ENCODE data around the gene TMX4. TPM values are rescaled to one million over a fixed set of nuclear protein-coding genes. Genes with fewer than 3 reads are reported as not detected.

The TMX4 gene
- total RNA-seq, 1 donor from 2014 or later, result 42.3 TPM

GRCh38 chr20:8019998-8020247, 362 bp upstream of the TMX4 start:
- intact Hi-C loops (cut with micrococcal nuclease), result loop anchor here (1.0 to 5.0 kb wide), 5 partner anchors 23 to 642 kb away; partner anchors contain the start of gene PLCB1

DNA sequence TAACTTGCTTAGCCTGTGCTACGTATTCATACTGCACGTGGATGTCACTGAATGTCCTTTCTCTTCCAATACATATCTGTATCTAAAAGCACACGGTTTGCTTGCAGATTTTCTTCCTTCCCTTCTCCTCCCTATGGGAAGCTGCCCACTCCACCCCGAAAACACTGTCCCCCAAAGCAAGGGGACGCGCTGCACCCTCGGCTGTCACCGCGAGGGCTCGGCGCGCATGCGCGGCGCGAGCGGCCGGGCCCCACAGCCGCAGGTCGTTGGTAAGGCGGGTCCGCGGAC, 659 bp downstream of the TMX4 start:
- intact Hi-C loops (cut with micrococcal nuclease), result loop anchor here (1.0 to 5.0 kb wide), 3 partner anchors 24 to 643 kb away; no protein-coding TSS in a partner anchor

DNA sequence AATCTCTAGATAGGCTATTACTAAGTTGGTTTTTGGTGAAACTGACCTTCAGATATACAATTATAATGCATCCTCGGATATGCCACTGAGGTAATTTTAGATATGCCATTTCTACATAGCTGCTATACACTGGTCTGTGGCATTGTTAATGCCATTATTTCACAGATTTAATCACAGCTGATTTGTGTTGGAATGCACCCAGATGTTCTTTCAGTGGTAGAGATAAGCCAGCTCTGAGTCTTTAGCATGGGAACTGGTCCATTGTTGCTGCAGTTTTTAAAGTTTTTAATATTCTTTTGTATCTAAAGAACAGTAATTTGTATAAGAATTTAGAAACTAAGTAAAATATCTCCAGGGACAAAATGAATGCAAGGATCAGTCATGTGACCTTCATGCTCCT, 6.8 kb downstream of the TMX4 start:
- intact Hi-C loops (cut with micrococcal nuclease), result loop anchor here (1.0 kb wide), 1 partner anchor 8 kb away; no protein-coding TSS in a partner anchor

DNA sequence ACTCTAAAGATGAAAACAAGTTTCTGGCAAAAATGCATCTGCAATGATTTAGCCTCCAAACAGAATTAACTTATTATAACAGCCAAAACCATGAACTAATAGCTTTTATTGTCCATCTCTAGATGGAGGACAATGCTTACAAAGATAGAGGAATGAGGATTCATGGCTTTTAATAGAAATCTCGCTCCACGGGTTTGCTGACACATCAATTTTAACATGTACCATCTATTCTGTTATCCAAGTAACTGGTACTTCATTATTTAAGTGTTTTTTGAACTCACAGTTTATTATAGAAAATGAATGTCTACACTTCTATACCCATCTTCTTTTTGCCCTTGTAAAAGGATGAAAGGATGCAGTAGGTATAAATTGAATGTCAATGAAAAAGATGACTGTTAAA, 10.8 kb downstream of the TMX4 start:
- intact Hi-C loops (cut with micrococcal nuclease), result no loop called here

- intact Hi-C loops (cut with micrococcal nuclease), result no loop called here
Measured at GRCh38 chr20:8007490-8007889, 12.1 kb downstream of the TMX4 start.

DNA sequence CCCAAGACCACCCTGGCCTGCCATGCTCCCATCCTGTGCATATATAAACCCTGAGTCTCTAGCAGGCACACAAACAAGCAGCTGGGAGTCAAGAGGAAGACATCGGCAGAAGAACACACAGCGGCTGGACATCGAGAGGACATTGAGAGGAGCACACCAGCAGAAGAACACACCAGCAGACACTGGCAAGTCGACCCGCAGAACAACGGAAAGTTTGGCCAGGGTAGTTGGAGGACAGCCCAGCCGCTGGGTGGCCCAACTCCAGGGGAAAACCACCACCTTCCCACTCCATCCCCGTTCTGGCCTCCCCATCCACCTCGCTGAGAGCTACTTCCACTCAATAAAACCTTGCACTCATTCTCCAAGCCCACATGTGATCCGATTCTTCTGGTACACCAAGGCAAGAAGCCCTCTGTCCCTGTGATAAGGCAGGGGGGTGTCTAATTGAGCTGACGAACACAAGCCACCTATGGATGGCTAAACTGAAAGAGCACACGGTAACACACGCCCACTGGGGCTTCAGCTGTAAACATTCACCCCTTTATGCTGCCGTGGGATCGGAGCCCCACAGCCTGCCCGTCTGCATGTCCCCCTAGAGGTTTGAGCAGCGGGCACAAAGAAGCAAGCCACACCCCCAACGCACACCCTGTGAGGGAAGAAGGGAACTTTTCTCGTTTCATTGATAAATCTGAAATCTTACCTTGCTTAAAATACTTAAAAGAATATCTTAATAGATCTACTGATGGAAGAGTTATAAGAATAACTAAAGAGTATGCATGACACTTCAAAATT, 13.8 kb downstream of the TMX4 start:
- intact Hi-C loops (cut with micrococcal nuclease), result no loop called here

- intact Hi-C loops (cut with micrococcal nuclease), result no loop called here
Measured at GRCh38 chr20:8005033-8005432, 14.5 kb downstream of the TMX4 start.

GRCh38 chr20:8002056-8002455, 17.5 kb downstream of the TMX4 start:
- intact Hi-C loops (cut with micrococcal nuclease), result no loop called here

DNA sequence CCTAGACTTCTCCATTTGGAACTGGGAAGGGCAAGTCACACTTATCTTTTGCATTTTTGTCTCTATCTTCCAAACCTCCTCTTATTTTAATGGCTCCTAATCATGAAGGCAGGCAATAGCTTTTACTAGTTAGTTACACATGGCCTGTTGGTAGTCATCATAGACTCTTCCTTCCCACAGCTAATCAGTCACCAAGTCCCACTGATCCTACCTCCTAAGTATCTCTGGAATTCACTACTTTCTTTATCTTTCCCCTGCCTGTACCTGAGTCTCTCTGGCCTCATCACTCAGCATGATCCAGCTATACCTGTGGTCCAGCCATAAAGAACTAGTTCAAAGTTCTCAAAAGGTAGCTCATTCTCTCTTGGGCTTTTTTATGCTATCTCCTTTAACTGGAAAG, 18.8 kb downstream of the TMX4 start:
- intact Hi-C loops (cut with micrococcal nuclease), result no loop called here

- intact Hi-C loops (cut with micrococcal nuclease), result no loop called here
Measured at GRCh38 chr20:7996898-7997297, 22.7 kb downstream of the TMX4 start.

- intact Hi-C loops (cut with micrococcal nuclease), result no loop called here
Measured at GRCh38 chr20:7994809-7995208, 24.8 kb downstream of the TMX4 start.

DNA sequence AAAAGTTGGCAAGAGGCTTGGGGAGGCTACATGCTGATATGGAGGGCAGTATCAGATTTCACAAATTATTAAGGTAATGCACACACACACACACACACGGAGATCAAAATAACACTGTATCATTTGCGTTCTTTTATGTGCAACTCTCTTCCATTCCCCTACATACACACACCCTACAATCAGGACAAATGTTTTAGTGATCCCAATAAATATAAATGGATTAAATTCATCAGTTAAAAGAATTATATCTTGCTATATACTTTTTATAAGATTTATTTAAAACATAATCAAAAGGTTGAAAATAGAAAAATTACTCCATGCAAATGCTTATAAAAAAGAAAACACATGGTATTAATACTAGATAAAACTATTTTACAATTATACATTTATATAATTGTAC, 25.9 kb downstream of the TMX4 start:
- intact Hi-C loops (cut with micrococcal nuclease), result no loop called here

GRCh38 chr20:7993238-7993637, 26.3 kb downstream of the TMX4 start:
- intact Hi-C loops (cut with micrococcal nuclease), result no loop called here

- intact Hi-C loops (cut with micrococcal nuclease), result no loop called here
Measured at GRCh38 chr20:7990385-7990784, 29.2 kb downstream of the TMX4 start.

DNA sequence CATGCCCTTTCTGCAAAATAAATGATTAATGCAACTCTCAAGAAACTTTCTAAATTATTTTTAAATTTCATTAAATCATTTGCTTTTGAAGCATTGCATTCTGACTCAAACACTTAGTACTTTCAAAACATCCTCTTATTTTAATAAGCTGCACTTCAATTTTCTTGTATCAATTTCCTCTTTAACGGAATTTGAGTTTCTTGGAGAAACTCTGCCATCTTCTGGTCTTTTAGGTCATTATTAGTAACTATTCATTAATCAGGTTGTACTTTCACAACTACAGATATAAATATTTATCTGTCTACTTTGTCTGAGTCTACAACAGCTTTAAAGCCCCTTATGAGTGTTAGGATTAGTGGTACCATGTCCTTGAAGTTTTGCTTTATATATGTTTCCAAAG, 30.2 kb downstream of the TMX4 start:
- intact Hi-C loops (cut with micrococcal nuclease), result no loop called here

DNA sequence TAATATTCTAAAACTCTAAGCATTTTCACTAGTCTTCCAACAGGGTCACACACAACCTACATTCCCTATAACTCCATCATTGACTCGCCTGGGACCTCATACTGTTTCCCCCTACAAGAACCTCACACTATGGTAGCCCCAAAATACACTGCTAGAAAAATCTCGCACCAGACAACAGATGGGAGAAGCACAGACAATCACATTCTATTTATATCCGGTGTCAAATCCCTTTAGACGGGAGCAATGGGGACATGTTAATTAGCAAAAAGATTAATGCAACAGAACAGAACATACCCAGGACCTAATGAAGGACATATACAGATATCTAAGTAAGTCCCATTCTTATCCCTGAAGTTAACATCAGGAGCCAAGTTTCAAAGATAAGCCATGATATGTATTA, 33.6 kb downstream of the TMX4 start:
- intact Hi-C loops (cut with micrococcal nuclease), result no loop called here

- intact Hi-C loops (cut with micrococcal nuclease), result no loop called here
Measured at GRCh38 chr20:7984192-7984591, 35.4 kb downstream of the TMX4 start.

DNA sequence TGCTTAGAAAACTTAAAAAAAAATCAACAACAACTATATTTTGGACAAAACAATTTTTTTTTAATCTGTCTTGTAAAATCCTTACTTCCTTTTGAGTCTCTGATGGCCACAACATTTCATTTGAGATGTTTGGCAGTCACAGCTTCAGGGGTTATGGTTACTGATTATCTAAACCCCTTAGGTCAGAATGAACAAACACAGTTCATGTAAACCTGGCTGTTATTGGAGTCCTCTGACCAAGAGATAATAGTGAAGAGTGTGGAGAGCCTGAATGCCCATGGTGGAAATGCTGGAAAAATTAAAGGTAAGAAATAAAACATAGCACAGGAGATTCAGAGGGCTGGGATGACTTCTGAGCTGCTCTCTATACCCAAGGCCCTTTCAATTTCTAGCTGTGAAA, 38.2 kb downstream of the TMX4 start:
- intact Hi-C loops (cut with micrococcal nuclease), result loop anchor here (2.0 kb wide), 1 partner anchor 39 kb away; no protein-coding TSS in a partner anchor

- intact Hi-C loops (cut with micrococcal nuclease), result loop anchor here (2.0 kb wide), 1 partner anchor 40 kb away; no protein-coding TSS in a partner anchor
Measured at GRCh38 chr20:7980332-7981046, 39.1 kb downstream of the TMX4 start.

- intact Hi-C loops (cut with micrococcal nuclease), result no loop called here
Measured at GRCh38 chr20:7977709-7978108, 41.9 kb downstream of the TMX4 start.

DNA sequence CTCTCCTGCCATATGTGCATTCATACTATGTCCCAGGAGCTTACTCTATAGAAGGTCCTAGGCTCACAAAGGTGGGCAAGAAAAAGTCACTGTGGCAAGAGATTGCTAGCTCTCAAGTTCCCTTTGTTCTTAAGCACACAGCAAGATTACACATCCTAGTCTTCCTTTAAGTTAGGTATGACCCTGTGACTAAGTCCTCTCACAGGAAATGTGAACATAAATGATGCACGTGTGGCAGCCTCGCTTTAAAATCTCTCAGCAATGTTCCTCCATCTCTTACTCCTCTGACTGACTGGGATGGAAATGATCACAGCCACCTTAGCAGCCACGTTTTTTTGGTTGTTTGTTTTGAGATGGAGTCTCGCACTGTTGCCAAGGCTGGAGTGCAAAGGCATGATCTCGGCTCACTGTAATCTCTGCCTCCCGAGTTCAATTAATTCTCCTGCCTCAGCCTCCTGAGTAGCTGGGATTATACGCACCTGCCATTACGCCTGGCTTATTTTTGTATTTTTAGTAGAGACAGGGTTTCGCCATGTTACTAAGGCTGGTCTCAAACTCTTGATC, 43.6 kb downstream of the TMX4 start:
- intact Hi-C loops (cut with micrococcal nuclease), result no loop called here

- intact Hi-C loops (cut with micrococcal nuclease), result no loop called here
Measured at GRCh38 chr20:7974785-7975435, 44.7 kb downstream of the TMX4 start.
